ENCODE measurements around the gene ENTPD7. TPM values are rescaled to one million over a fixed set of nuclear protein-coding genes. Genes with fewer than 3 reads are reported as not detected.

ENTPD7 gene
- total RNA-seq, 1 experiment from 2014 or later: 14.5 TPM

DNA sequence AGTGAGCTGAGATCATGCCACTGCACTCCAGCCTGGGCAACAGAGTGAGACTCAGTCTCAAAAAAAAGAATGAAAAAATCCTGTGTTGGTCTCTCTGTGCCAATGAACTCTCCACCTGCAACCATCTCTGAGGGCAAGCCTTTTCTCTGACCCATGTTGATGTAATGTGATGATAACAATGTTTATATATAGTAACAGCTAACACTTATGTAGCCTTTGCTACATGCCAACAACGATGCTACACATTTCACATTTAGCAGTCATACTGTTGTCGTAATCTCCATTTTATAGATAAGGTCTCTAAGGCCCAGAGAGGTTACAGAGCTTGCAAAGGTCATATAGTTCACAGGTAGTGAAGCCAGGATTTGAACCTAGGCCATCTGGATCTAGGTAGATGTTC, 61.1 kb downstream of the ENTPD7 start:
- WGBS (ENCODE audit: extremely low coverage, insufficient read length, low lambda C conversion rate): no CpG with 5 or more reads among the region's 2 CpGs
- H2AK5ac ChIP-seq (ENCODE audit: insufficient read length, low read length): no peak overlapping the region

More for the DNA sequence above, 61.1 kb downstream of the ENTPD7 start:
- Histone ChIP-seq H3K9ac (ENCODE audit: extremely low read depth, insufficient read length, low read length) (no peak overlapping the region), H3K14ac (ENCODE audit: insufficient read depth, low read length) (no peak overlapping the region), H2BK5ac (ENCODE audit: insufficient read length, low read length) (no peak overlapping the region), H4K91ac (ENCODE audit: insufficient read length, low read depth, low read length) (no peak overlapping the region), H3K23me2 (ENCODE audit: insufficient read length, low read depth, low read length, poor library complexity, severe bottlenecking) (no peaks in the 10 kb centered on the region), H2BK120ac (ENCODE audit: low read depth, low read length, poor library complexity, severe bottlenecking) (no peak overlapping the region), H3K27me3 (ENCODE audit: insufficient read depth, low read length) (no peaks in the 10 kb centered on the region), H4K20me1 (ENCODE audit: control insufficient read depth, insufficient read depth, insufficient read length) (no peaks in the 10 kb centered on the region), H3K4me1 (ENCODE audit: insufficient read depth, low read length) (no peaks in the 10 kb centered on the region), H3K79me1 (ENCODE audit: insufficient read depth, low read depth, low read length, poor library complexity, severe bottlenecking) (no peaks in the 10 kb centered on the region), H3K4ac (ENCODE audit: low read depth, low read length) (no peak overlapping the region), H3K27ac (ENCODE audit: insufficient read length, low read depth, low read length) (no peak overlapping the region), H4K5ac (ENCODE audit: insufficient read length, low read depth, low read length) (no peak overlapping the region), H3K56ac (ENCODE audit: insufficient read length, low read depth, low read length) (no peak overlapping the region), H2BK15ac (ENCODE audit: low read depth, low read length) (no peak overlapping the region), H3T11ph (ENCODE audit: low read length) (no peak overlapping the region), H4K8ac (replicated peaks; ENCODE audit: insufficient read length, low read depth, low read length) (no peak overlapping the region), H3K18ac (ENCODE audit: insufficient read length, low read depth, low read length) (no peak overlapping the region), H2BK12ac (ENCODE audit: insufficient read length, low read depth, low read length) (no peak overlapping the region), H3K4me2 (ENCODE audit: insufficient read depth, insufficient read length, low read length) (no peak overlapping the region), H2BK20ac (ENCODE audit: low read depth, low read length, poor library complexity, severe bottlenecking) (no peak overlapping the region), H3K23ac (ENCODE audit: insufficient read length, low read depth, low read length) (no peak overlapping the region), H2AFZ (ENCODE audit: low read length) (no peak overlapping the region), H3K79me2 (ENCODE audit: insufficient read depth, low read length) (no peaks in the 10 kb centered on the region), H3K9me3 (ENCODE audit: control insufficient read depth, low read depth, low read length) (no peaks in the 10 kb centered on the region)
- no peak overlapping the region for H3K4me3 Mint-ChIP-seq
- peaks cover 31 to 83% (median 75%) of the 10 kb centered on the region in 3 experiments; a peak in 6 of 7 replicates for H3K36me3 Mint-ChIP-seq (ENCODE audit: insufficient read depth in 1 of 3, low read depth in 3 of 3)
- H3K4me1 Mint-ChIP-seq: no peaks in the 10 kb centered on the region
- no peaks in the 10 kb centered on the region for H3K9me3 Mint-ChIP-seq
- TF ChIP-seq, protein P1, sequence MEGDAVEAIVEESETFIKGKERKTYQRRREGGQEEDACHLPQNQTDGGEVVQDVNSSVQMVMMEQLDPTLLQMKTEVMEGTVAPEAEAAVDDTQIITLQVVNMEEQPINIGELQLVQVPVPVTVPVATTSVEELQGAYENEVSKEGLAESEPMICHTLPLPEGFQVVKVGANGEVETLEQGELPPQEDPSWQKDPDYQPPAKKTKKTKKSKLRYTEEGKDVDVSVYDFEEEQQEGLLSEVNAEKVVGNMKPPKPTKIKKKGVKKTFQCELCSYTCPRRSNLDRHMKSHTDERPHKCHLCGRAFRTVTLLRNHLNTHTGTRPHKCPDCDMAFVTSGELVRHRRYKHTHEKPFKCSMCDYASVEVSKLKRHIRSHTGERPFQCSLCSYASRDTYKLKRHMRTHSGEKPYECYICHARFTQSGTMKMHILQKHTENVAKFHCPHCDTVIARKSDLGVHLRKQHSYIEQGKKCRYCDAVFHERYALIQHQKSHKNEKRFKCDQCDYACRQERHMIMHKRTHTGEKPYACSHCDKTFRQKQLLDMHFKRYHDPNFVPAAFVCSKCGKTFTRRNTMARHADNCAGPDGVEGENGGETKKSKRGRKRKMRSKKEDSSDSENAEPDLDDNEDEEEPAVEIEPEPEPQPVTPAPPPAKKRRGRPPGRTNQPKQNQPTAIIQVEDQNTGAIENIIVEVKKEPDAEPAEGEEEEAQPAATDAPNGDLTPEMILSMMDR (conservative IDR thresholded peaks at IDR 0.05): no peak
- DNase-seq: no peak
- no peaks in the 10 kb centered on the region for H3K27me3 Mint-ChIP-seq (ENCODE audit: low read depth)
- H3K27ac Mint-ChIP-seq: no peak overlapping the region
